Mesodermal cell (in vitro differentiated cells): ENCODE data around the gene DCAF10.
A peak's percentile ranks its signal among the peaks of the same experiment; 100 is the strongest.
"Not testable (repeated sequence)": the region's sequence is repeated elsewhere in the genome, so short reads cannot be mapped to it uniquely, and the experiment has no call there.

ENCODE experiments used
- H3K27ac ChIP-seq: 2 replicates; pipeline ENCODE4 v1.7.0; 2013; ENCODE audit warnings: mild to moderate bottlenecking, low read depth, low read length, moderate library complexity; ENCODE audit not compliant: severe bottlenecking
- H3K36me3 ChIP-seq: 2 replicates; pipeline ENCODE4 v1.7.1; 2013; ENCODE audit warnings: mild to moderate bottlenecking, low read length, moderate library complexity; ENCODE audit not compliant: control insufficient read depth, insufficient read depth
- H3K4me1 ChIP-seq: one replicate; pipeline ENCODE4 v1.7.1; 2013; ENCODE audit warnings: mild to moderate bottlenecking, low read length; ENCODE audit not compliant: insufficient read depth, control insufficient read depth, poor library complexity, severe bottlenecking
- H3K4me3 ChIP-seq: 2 replicates; pipeline ENCODE4 v1.7.0; 2013; ENCODE audit warnings: low read length, control low read depth, mild to moderate bottlenecking; ENCODE audit not compliant: insufficient read depth, poor library complexity, severe bottlenecking; ENCODE audit errors: extremely low read depth
- H3K9me3 ChIP-seq: 2 replicates; pipeline ENCODE4 v1.7.1; 2013; ENCODE audit warnings: mild to moderate bottlenecking, low read length, moderate library complexity; ENCODE audit not compliant: control insufficient read depth
- WGBS, 2 experiments: methylation state at CpG; one replicate each; pipeline ENCODE4 v1.1.5; 2013; ENCODE audit warnings: missing lambda C conversion rate in 2 of 2; ENCODE audit not compliant: insufficient coverage in 2 of 2; 5-methylcytosine and 5-hydroxymethylcytosine counted together

DCAF10 gene

GRCh38 chr9:37792122-37792521, 8.5 kb upstream of the DCAF10 start:
- no CpG with 5 or more reads among the region's 5 CpGs for WGBS, 2 experiments
- Histone ChIP-seq H3K27ac (no peak overlapping the region), H3K4me3 (no peak overlapping the region), H3K4me1 (no peaks in the 10 kb centered on the region), H3K9me3 (no peaks in the 10 kb centered on the region), H3K36me3 (no peaks in the 10 kb centered on the region)

GRCh38 chr9:37796232-37796631, 4.4 kb upstream of the DCAF10 start:
- Histone ChIP-seq H3K36me3 (no peaks in the 10 kb centered on the region), H3K9me3 (no peaks in the 10 kb centered on the region), H3K4me1 (no peaks in the 10 kb centered on the region), H3K27ac (no peak overlapping the region), H3K4me3 (no peak overlapping the region)
- WGBS, 2 experiments: 60% methylated on average over 1 of the region's 2 CpGs; no CpG with 5 or more reads in 1 of the 2 experiments

- no peak overlapping the region for H3K27ac ChIP-seq
- peaks cover 4% of the 10 kb centered on the region for H3K4me1 ChIP-seq
- H3K4me3 ChIP-seq: no peak overlapping the region
- H3K9me3 ChIP-seq: no peaks in the 10 kb centered on the region
- H3K36me3 ChIP-seq: peaks cover 4% of the 10 kb centered on the region
- 78 to 88% methylated on average over 1 of the region's 1 CpG for WGBS, 2 experiments
Measured at GRCh38 chr9:37798677-37799076, 1.9 kb upstream of the DCAF10 start.

GRCh38 chr9:37801287-37801850, 772 bp downstream of the DCAF10 start:
- Histone ChIP-seq H3K27ac (peak overlapping the region; percentile 73), H3K4me3 (peak overlapping the region; percentile 90), H3K9me3 (no peaks in the 10 kb centered on the region), H3K36me3 (peaks cover 9% of the 10 kb centered on the region), H3K4me1 (peaks cover 4% of the 10 kb centered on the region)
- 1% methylated on average over 27 to 41 of the region's 45 CpGs for WGBS, 2 experiments

- Histone ChIP-seq H3K4me3 (peak overlapping the region; percentile 90), H3K9me3 (no peaks in the 10 kb centered on the region), H3K36me3 (peaks cover 9% of the 10 kb centered on the region), H3K4me1 (peaks cover 4% of the 10 kb centered on the region), H3K27ac (no peak overlapping the region)
- 64 to 70% methylated on average over 6 to 10 of the region's 10 CpGs for WGBS, 2 experiments
Measured at GRCh38 chr9:37801959-37802711, 1.5 kb downstream of the DCAF10 start.

- no peak overlapping the region for H3K4me3 ChIP-seq
- 60 to 88% methylated on average over 1 to 2 of the region's 4 CpGs for WGBS, 2 experiments
- no peaks in the 10 kb centered on the region for H3K9me3 ChIP-seq
Measured at GRCh38 chr9:37806271-37806670, 5.7 kb downstream of the DCAF10 start.

GRCh38 chr9:37809676-37810075, 9.1 kb downstream of the DCAF10 start:
- H3K4me3 ChIP-seq, H3K27ac ChIP-seq, H3K4me1 ChIP-seq, H3K9me3 ChIP-seq: not testable (repeated sequence)
- WGBS, 2 experiments: 94 to 96% methylated on average over 11 to 14 of the region's 15 CpGs
- peaks cover 20% of the 10 kb centered on the region for H3K36me3 ChIP-seq

More at GRCh38 chr9:37806271-37806670, 5.7 kb downstream of the DCAF10 start:
- H3K27ac ChIP-seq: no peak overlapping the region
- H3K36me3 ChIP-seq: peaks cover 23% of the 10 kb centered on the region
- peaks cover 4% of the 10 kb centered on the region for H3K4me1 ChIP-seq

GRCh38 chr9:37811906-37812476, 11.4 kb downstream of the DCAF10 start:
- no peak overlapping the region for H3K27ac ChIP-seq
- no peak overlapping the region for H3K4me3 ChIP-seq
- H3K4me1 ChIP-seq: no peaks in the 10 kb centered on the region
- no peaks in the 10 kb centered on the region for H3K9me3 ChIP-seq
- peaks cover 24% of the 10 kb centered on the region for H3K36me3 ChIP-seq
- WGBS, 2 experiments: 100% methylated on average over 2 to 5 of the region's 6 CpGs

- H3K27ac ChIP-seq: no peak overlapping the region
- peaks cover 22% of the 10 kb centered on the region for H3K36me3 ChIP-seq
- 90 to 94% methylated on average over 2 of the region's 5 CpGs for WGBS, 2 experiments
- no peak overlapping the region for H3K4me3 ChIP-seq
- H3K4me1 ChIP-seq: no peaks in the 10 kb centered on the region
- H3K9me3 ChIP-seq: no peaks in the 10 kb centered on the region
Measured at GRCh38 chr9:37812773-37813379, 12.3 kb downstream of the DCAF10 start.

- Histone ChIP-seq H3K9me3 (no peaks in the 10 kb centered on the region), H3K4me3 (no peak overlapping the region), H3K36me3 (peaks cover 13% of the 10 kb centered on the region), H3K27ac (no peak overlapping the region), H3K4me1 (no peaks in the 10 kb centered on the region)
- WGBS, 2 experiments: no CpG with 5 or more reads among the region's 2 CpGs
Measured at GRCh38 chr9:37818849-37819248, 18.3 kb downstream of the DCAF10 start.
